GM12878 (cell line): ENCODE data around the gene GALNT18.

Experiments
- ATF2 ChIP-seq: IDR thresholded peaks from 2 replicates; pipeline ENCODE4 v1.6.1; 2012; ENCODE audit warnings: low read length, inconsistent platforms
- POLR2AphosphoS2 ChIP-seq: IDR thresholded peaks from 2 replicates; pipeline ENCODE4 v1.6.1; 2011; ENCODE audit warnings: low read depth, mild to moderate bottlenecking, low read length, improper control_type of control experiment, moderate library complexity

GRCh38 chr11:11440144-11440543 is 181.7 kb downstream of the GALNT18 start:
- no peak for TF ChIP-seq POLR2AphosphoS2
- no peak for TF ChIP-seq ATF2
